WTC11 (cell line): ENCODE results near the gene KRT85. TPM values are rescaled to one million over a fixed set of nuclear protein-coding genes. Genes with fewer than 3 reads are reported as not detected.
A peak's percentile ranks its signal among the peaks of the same experiment; 100 is the strongest.

Experiments used
- ATAC-seq: fragments of 200-7000 bp; cut with Tn5 transposase; 2 replicates; pipeline ENCODE4 v1.10.0; 2021; ENCODE audit warnings: mild to moderate bottlenecking, moderate library complexity
- CTCF ChIA-PET: fragments of 300-600 bp; sonication (Branson Sonifier 250); formaldehyde crosslinking; loops from one replicate; lab custom pipeline; 2021; ENCODE audit warnings: antibody characterized with exemption; lab: Charles Lee
- POLR2A ChIA-PET: fragments of 350-600 bp; sonication (Branson Sonifier 250); formaldehyde crosslinking; loops from one replicate; lab custom pipeline; 2021; ENCODE audit warnings: antibody characterized with exemption; lab: Charles Lee
- DNase-seq: peaks from one replicate; pipeline ENCODE4 v3.0.0; 2021; ENCODE audit warnings: low spot score
- H3K27ac Mint-ChIP-seq: 2 replicates; pipeline ENCODE4 v1.8.0; 2021; ENCODE audit warnings: mixed read lengths
- H3K27me3 Mint-ChIP-seq: 2 replicates; pipeline ENCODE4 v1.8.0; 2021; ENCODE audit warnings: low read depth, mild to moderate bottlenecking, moderate library complexity, mixed read lengths
- H3K36me3 Mint-ChIP-seq: 2 replicates; pipeline ENCODE4 v1.8.0; 2021; ENCODE audit warnings: mixed read lengths
- H3K4me1 Mint-ChIP-seq: 2 replicates; pipeline ENCODE4 v1.8.0; 2022; ENCODE audit warnings: mixed read lengths
- H3K4me3 Mint-ChIP-seq: 2 replicates; pipeline ENCODE4 v1.8.0; 2021; ENCODE audit warnings: mild to moderate bottlenecking, moderate library complexity, mixed read lengths
- H3K9me3 Mint-ChIP-seq: 2 replicates; pipeline ENCODE4 v1.8.0; 2021; ENCODE audit warnings: mixed read lengths
- CBFB ChIP-seq: sonication (generic); formaldehyde crosslinking; IDR thresholded peaks from 2 replicates; pipeline ENCODE4 v1.8.1; 2022; ENCODE audit warnings: mild to moderate bottlenecking, low read depth, missing genetic modification reagents
- CREB1 ChIP-seq: sonication (generic); formaldehyde crosslinking; IDR thresholded peaks from 2 replicates; pipeline ENCODE4 v1.8.0; 2023; ENCODE audit warnings: mild to moderate bottlenecking, missing genetic modification reagents
- EMX1 ChIP-seq: fragments of 250-450 bp; sonication (Bioruptor Pico); IDR thresholded peaks from 2 replicates; pipeline ENCODE4 v1.8.0; 2021; ENCODE audit warnings: mild to moderate bottlenecking
- ETV6 ChIP-seq: sonication (generic); formaldehyde crosslinking; IDR thresholded peaks from 2 replicates; pipeline ENCODE4 v1.8.1; 2022; ENCODE audit warnings: mild to moderate bottlenecking, missing genetic modification reagents
- FOXJ3 ChIP-seq: sonication (generic); formaldehyde crosslinking; IDR thresholded peaks from 2 replicates; pipeline ENCODE4 v1.9.0; 2021; ENCODE audit warnings: missing genetic modification reagents, mild to moderate bottlenecking, borderline replicate concordance
- FOXP1 ChIP-seq: sonication (generic); formaldehyde crosslinking; IDR thresholded peaks from 2 replicates; pipeline ENCODE4 v1.8.0; 2022; ENCODE audit warnings: missing genetic modification reagents, mild to moderate bottlenecking, moderate library complexity, borderline replicate concordance
- GABPB1 ChIP-seq: sonication (generic); formaldehyde crosslinking; IDR thresholded peaks from 2 replicates; pipeline ENCODE4 v1.8.1; 2023; ENCODE audit warnings: mild to moderate bottlenecking, missing genetic modification reagents
- GTF2I ChIP-seq: fragments of 250-450 bp; sonication (Bioruptor Pico); conservative IDR thresholded peaks from 2 replicates; pipeline ENCODE4 v1.4.0; 2021; ENCODE audit warnings: mild to moderate bottlenecking
- HMGA2 ChIP-seq: fragments of 250-450 bp; sonication (Bioruptor Pico); IDR thresholded peaks from 2 replicates; pipeline ENCODE4 v1.4.0; 2021; ENCODE audit warnings: mild to moderate bottlenecking, moderate library complexity
- JAZF1 ChIP-seq: fragments of 250-450 bp; sonication (Bioruptor Pico); IDR thresholded peaks from 2 replicates; pipeline ENCODE4 v1.9.0; 2021; ENCODE audit warnings: moderate library complexity, mild to moderate bottlenecking, inconsistent platforms
- MXD4 ChIP-seq: fragments of 250-450 bp; sonication (Bioruptor Pico); IDR thresholded peaks from 2 replicates; pipeline ENCODE4 v1.8.0; 2021; ENCODE audit warnings: mild to moderate bottlenecking, moderate library complexity, borderline replicate concordance
- NFATC4 ChIP-seq: fragments of 250-450 bp; sonication (Bioruptor Pico); IDR thresholded peaks from 2 replicates; pipeline ENCODE4 v1.9.0; 2021; ENCODE audit warnings: mild to moderate bottlenecking
- NFE2L1 ChIP-seq: sonication (generic); formaldehyde crosslinking; IDR thresholded peaks from 2 replicates; pipeline ENCODE4 v1.8.1; 2023; ENCODE audit warnings: missing genetic modification reagents
- SMAD4 ChIP-seq: sonication (generic); formaldehyde crosslinking; IDR thresholded peaks from 2 replicates; pipeline ENCODE4 v1.8.0; 2022; ENCODE audit warnings: mild to moderate bottlenecking, missing genetic modification reagents
- SOX15 ChIP-seq: fragments of 250-450 bp; sonication (Bioruptor Pico); IDR thresholded peaks from 2 replicates; pipeline ENCODE4 v1.9.0; 2021; ENCODE audit warnings: mild to moderate bottlenecking
- ZNF263 ChIP-seq: sonication (generic); formaldehyde crosslinking; IDR thresholded peaks from 2 replicates; pipeline ENCODE4 v1.8.1; 2022; ENCODE audit warnings: low read depth, mild to moderate bottlenecking, moderate library complexity, missing genetic modification reagents
- total RNA-seq: library from RNA; stranded (reverse); gene quantifications from 3 replicates; pipeline ENCODE4 v1.2.3, GENCODE V29; 2021
- TF ChIP-seq, protein P1 (sequence below): sonication (generic); formaldehyde crosslinking; IDR thresholded peaks from 2 replicates; pipeline ENCODE4 v1.8.1; 2023; ENCODE audit warnings: mild to moderate bottlenecking, missing genetic modification reagents, moderate library complexity
- TF ChIP-seq, protein P2 (sequence below): sonication (generic); formaldehyde crosslinking; IDR thresholded peaks from 2 replicates; pipeline ENCODE4 v1.8.0; 2022; ENCODE audit warnings: mild to moderate bottlenecking, missing genetic modification reagents
- TF ChIP-seq, protein P3 (sequence below): fragments of 200-600 bp; IDR thresholded peaks from 2 replicates; pipeline ENCODE4 v1.8.0; 2022; ENCODE audit warnings: antibody characterized with exemption
- TF ChIP-seq, protein P4 (sequence below): sonication (generic); formaldehyde crosslinking; IDR thresholded peaks from 2 replicates; pipeline ENCODE4 v1.8.1; 2022; ENCODE audit warnings: mild to moderate bottlenecking, moderate library complexity, missing genetic modification reagents
- TF ChIP-seq, protein P5 (sequence below): sonication (generic); formaldehyde crosslinking; IDR thresholded peaks from 2 replicates; pipeline ENCODE4 v1.8.0; 2022; ENCODE audit warnings: missing genetic modification reagents

The KRT85 gene
- total RNA-seq, 1 experiment from 2014 or later = not detected

DNA sequence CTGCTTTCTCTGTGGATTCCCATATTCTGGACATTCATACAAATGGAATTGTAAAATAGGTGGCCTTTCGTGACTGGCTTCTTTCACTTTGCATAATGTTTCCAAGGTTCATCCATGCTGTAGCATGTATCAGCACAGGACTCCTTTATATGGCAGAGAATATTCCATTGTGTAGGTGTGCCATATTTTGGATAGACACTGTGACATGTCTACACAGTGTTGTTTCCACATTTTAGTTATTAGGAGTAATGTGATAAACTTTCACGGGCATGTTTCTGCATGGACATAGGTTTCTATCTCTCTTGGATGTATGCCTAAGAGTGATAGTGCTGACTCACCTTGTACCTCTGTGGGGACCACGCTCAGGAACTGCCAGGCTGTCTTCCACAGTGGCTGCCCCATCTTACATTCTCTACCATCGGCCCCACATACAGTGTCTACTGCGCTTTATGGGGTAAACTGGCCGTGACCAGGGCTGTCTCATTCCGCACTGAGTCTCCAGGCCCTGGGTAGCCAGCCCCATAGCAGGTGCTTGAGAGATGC lies 25.3 kb upstream of the KRT85 start (continued):
- TF ChIP-seq SMAD4 = no peak
- TF ChIP-seq, protein P1, sequence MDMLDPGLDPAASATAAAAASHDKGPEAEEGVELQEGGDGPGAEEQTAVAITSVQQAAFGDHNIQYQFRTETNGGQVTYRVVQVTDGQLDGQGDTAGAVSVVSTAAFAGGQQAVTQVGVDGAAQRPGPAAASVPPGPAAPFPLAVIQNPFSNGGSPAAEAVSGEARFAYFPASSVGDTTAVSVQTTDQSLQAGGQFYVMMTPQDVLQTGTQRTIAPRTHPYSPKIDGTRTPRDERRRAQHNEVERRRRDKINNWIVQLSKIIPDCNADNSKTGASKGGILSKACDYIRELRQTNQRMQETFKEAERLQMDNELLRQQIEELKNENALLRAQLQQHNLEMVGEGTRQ = no peak
- TF ChIP-seq EMX1 (CRISPR knock-in tag) = no peak
- TF ChIP-seq CREB1 (CRISPR knock-in tag) = no peak
- TF ChIP-seq GABPB1 (CRISPR knock-in tag) = no peak
- no peak for TF ChIP-seq NFATC4 (CRISPR knock-in tag)
- no peak for TF ChIP-seq NFE2L1
- TF ChIP-seq, all 79 proteins: peak for 0

DNA sequence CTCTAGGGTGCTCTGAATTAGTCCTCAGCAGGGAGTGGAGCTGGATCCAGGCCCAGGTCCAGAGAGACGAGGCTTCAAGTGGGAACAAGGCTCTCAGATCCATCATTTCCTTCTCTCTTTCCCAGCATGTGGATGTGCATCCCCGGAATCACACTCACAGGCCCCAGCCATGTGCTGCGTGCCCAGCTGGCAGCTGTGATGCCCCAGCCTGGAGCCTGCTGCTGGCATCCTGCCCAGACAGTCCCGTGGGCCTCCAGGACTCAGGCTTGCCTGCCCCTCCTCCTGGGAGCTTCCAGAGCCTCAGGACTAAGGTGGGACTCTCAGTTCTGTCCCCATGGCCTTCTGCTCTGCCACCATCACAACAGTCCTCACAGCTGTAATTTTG lies 24.3 kb upstream of the KRT85 start:
- Mint-ChIP-seq H3K27me3 (peaks cover 4% of the 10 kb centered on the region; the same call in 1 of the 2 replicates), H3K9me3 (no peaks in the 10 kb centered on the region)
- TF ChIP-seq, protein P2, sequence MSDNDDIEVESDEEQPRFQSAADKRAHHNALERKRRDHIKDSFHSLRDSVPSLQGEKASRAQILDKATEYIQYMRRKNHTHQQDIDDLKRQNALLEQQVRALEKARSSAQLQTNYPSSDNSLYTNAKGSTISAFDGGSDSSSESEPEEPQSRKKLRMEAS (CRISPR knock-in tag) = no peak

DNA sequence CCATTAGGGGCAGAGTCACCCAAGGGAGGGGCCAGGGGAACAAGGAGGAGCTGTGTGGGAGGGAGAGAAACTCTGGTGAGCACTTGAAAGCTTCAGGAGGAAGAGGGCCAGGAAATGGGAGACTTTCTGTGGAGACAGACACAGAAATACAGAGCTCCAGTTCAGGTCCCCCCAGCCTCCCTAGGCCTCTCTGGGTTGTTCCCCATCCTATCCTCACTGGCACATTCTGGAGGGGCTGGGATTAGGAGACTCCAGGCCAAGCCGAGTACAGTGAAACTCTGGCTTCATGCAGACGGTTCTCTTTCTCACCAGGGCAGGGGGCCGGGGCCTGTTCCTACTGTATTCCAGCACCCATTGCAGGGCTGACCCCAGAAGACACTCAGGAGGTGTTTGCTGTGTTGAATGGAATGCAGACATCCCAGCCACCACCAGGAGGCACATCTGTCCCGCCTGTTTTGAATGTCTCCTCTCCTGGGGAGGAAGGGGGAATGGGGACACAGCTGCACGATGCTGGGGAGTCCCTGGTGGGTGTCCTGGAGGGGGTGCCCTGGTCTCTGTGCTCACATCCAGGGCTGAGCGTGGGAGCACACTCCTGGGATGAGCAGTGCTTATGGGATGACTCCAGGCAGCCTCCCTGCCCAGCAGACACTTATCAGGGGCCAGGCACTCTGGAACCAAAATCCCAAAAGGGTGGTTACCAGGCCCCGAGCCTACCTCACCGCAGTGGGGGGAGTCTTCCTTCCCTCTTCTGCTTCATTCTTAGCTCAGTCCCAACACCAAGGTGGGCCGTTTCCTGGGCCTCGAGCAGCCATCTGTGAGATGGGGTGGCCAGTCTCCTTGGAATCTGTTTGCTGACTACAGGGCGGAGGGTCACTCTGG lies 23.7 kb upstream of the KRT85 start:
- peaks cover 4% of the 10 kb centered on the region; the same call in 1 of the 2 replicates for H3K4me1 Mint-ChIP-seq
- H3K4me3 Mint-ChIP-seq = no peak overlapping the region
- ChIA-PET CTCF (interaction anchor here (0.6 to 2.4 kb wide), 19 partner anchors 10 to 590 kb away, joined by 3 to 19 read pairs (median 3); no protein-coding TSS in a partner anchor), POLR2A (no interaction called here)
- peak; percentile 57 for ATAC-seq
- H3K27ac Mint-ChIP-seq = no peak overlapping the region
- H3K36me3 Mint-ChIP-seq = no peaks in the 10 kb centered on the region
- no peaks in the 10 kb centered on the region for H3K9me3 Mint-ChIP-seq
- peaks cover 4% of the 10 kb centered on the region; the same call in 1 of the 2 replicates for H3K27me3 Mint-ChIP-seq
- 0 out of 2 replicates have a peak, but pooled peaks have one; percentile 11 for TF ChIP-seq FOXP1
- TF ChIP-seq, protein P3, sequence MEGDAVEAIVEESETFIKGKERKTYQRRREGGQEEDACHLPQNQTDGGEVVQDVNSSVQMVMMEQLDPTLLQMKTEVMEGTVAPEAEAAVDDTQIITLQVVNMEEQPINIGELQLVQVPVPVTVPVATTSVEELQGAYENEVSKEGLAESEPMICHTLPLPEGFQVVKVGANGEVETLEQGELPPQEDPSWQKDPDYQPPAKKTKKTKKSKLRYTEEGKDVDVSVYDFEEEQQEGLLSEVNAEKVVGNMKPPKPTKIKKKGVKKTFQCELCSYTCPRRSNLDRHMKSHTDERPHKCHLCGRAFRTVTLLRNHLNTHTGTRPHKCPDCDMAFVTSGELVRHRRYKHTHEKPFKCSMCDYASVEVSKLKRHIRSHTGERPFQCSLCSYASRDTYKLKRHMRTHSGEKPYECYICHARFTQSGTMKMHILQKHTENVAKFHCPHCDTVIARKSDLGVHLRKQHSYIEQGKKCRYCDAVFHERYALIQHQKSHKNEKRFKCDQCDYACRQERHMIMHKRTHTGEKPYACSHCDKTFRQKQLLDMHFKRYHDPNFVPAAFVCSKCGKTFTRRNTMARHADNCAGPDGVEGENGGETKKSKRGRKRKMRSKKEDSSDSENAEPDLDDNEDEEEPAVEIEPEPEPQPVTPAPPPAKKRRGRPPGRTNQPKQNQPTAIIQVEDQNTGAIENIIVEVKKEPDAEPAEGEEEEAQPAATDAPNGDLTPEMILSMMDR = 0 out of 2 replicates have a peak, but pooled peaks have one; percentile 38
- TF ChIP-seq ZNF263 (CRISPR knock-in tag) = peak; percentile 58; the same call in 1 of the 2 replicates
- no peak for TF ChIP-seq JAZF1 (CRISPR knock-in tag)
- DNase-seq = peak; percentile 70

More for the DNA sequence above, 24.3 kb upstream of the KRT85 start:
- Mint-ChIP-seq H3K4me3 (no peak overlapping the region), H3K4me1 (peaks cover 4% of the 10 kb centered on the region; the same call in 1 of the 2 replicates), H3K27ac (no peak overlapping the region), H3K36me3 (no peaks in the 10 kb centered on the region)
- ChIA-PET CTCF (interaction anchor here (0.6 to 2.4 kb wide), 14 partner anchors 10 to 589 kb away, joined by 3 to 19 read pairs (median 4); no protein-coding TSS in a partner anchor), POLR2A (no interaction called here)
- ATAC-seq (no peak), DNase-seq (no peak)

DNA sequence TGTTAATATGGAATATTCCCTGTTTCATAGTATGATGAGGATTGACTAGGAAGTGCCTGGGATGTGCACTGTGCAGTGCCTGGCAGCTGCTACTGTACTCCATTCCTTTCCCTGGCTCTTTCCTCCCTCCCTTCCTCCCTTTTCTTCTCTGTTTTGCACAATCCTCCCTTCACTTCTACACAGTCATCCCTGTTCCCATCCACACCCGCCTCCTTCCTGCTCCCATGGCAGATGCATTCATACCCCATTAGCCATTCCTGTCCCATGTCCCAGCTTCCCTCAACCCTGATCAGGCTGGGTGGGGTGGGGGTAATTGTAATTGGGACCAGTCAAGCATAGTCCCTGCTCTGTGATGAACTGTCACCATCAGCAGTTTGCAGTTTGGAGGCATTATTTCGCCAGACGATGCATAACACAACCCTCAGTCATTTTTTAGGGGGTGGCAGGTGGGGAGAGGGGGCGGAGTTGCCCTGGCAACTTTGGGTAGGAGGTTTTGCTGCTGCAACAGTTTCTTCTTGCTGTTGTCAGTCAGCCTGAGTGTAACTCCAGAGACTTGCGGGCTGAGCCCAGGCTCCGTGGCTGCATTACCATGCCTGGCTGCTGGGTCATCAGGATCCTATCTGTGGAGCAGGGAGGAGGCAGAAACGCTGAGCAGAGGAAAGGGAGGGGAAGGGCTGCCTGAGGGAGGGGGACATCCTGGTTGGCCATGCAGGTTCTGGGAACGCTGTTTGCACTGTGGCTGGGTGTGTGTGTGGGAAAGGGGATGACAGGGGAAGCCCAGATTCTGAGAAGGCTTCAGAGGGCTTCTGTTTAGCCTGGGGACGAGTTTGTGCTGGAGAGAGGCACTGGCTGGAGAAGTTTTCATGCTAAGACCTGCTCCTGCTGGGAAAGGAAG lies 22.3 kb upstream of the KRT85 start:
- no peaks in the 10 kb centered on the region for H3K9me3 Mint-ChIP-seq
- H3K27ac Mint-ChIP-seq = no peak overlapping the region
- DNase-seq = no peak
- TF ChIP-seq ETV6 (CRISPR knock-in tag) (no peak), MXD4 (CRISPR knock-in tag) (no peak), CBFB (CRISPR knock-in tag) (no peak), HMGA2 (CRISPR knock-in tag) (no peak), GTF2I (CRISPR knock-in tag) (no peak), GABPB1 (CRISPR knock-in tag) (no peak), FOXJ3 (CRISPR knock-in tag) (no peak), SOX15 (CRISPR knock-in tag) (no peak)
- TF ChIP-seq, protein P4, sequence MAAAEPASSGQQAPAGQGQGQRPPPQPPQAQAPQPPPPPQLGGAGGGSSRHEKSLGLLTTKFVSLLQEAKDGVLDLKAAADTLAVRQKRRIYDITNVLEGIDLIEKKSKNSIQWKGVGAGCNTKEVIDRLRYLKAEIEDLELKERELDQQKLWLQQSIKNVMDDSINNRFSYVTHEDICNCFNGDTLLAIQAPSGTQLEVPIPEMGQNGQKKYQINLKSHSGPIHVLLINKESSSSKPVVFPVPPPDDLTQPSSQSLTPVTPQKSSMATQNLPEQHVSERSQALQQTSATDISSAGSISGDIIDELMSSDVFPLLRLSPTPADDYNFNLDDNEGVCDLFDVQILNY (CRISPR knock-in tag) = no peak
- TF ChIP-seq, protein P5, sequence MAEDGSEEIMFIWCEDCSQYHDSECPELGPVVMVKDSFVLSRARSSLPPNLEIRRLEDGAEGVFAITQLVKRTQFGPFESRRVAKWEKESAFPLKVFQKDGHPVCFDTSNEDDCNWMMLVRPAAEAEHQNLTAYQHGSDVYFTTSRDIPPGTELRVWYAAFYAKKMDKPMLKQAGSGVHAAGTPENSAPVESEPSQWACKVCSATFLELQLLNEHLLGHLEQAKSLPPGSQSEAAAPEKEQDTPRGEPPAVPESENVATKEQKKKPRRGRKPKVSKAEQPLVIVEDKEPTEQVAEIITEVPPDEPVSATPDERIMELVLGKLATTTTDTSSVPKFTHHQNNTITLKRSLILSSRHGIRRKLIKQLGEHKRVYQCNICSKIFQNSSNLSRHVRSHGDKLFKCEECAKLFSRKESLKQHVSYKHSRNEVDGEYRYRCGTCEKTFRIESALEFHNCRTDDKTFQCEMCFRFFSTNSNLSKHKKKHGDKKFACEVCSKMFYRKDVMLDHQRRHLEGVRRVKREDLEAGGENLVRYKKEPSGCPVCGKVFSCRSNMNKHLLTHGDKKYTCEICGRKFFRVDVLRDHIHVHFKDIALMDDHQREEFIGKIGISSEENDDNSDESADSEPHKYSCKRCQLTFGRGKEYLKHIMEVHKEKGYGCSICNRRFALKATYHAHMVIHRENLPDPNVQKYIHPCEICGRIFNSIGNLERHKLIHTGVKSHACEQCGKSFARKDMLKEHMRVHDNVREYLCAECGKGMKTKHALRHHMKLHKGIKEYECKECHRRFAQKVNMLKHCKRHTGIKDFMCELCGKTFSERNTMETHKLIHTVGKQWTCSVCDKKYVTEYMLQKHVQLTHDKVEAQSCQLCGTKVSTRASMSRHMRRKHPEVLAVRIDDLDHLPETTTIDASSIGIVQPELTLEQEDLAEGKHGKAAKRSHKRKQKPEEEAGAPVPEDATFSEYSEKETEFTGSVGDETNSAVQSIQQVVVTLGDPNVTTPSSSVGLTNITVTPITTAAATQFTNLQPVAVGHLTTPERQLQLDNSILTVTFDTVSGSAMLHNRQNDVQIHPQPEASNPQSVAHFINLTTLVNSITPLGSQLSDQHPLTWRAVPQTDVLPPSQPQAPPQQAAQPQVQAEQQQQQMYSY (CRISPR knock-in tag) = no peak

More for the DNA sequence above, 22.3 kb upstream of the KRT85 start:
- ATAC-seq = peak; percentile 54; the same call in 1 of the 2 replicates
- H3K36me3 Mint-ChIP-seq = no peaks in the 10 kb centered on the region
- CTCF ChIA-PET = interaction anchor here (1.2 to 2.3 kb wide), 3 partner anchors 17 to 490 kb away, joined by 3 to 13 read pairs (median 4); no protein-coding TSS in a partner anchor
- no peak overlapping the region for H3K4me3 Mint-ChIP-seq
- peaks cover 4% of the 10 kb centered on the region; the same call in 1 of the 2 replicates for H3K4me1 Mint-ChIP-seq
- POLR2A ChIA-PET = no interaction called here
- no peaks in the 10 kb centered on the region for H3K27me3 Mint-ChIP-seq
